ENCODE data around the gene CELSR2.

Gene CELSR2

DNA sequence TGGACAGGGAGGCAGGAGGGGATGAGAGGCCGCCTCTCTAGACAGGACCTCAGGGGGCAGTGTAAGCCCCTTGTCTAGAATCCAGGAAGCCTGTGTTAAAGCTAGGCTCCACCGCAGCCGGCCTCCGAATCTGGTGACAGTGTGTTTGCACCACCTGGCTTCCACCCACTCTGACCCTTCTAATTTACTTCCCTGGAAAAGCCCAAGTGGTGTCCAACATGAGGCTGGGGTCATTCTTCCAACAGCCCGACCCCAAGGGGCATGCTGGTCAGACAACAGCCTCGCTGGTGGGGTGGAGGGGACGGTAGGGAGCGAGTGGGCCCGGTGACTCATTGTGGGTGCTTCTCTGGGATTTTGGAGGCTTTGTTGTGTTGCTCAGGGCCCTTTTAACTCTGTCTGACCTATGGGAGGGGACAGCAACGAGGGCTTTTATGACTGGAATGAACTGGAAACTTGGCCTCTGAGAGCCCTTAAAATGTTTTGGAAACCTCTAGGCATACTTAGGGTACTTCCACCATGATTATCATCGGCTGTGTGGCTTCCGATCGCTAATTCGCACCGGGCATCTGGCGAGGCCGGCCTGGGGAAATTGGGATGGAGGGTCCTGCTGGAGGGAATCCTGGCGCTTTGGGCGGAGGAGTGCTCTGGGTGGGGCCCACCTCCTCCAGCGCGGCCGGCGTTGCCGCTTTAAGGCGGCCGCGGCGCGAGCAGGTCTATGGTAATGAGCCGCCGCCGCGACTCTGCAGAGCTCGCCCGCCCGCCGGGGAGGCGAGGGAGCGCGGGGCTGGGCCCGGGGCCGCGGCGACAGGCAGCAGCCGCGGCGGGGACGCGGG is at the start of gene CELSR2:
CELSR2 (plus strand) TSS at position 743 of the 833 bp plus-strand sequence. CDS start 541 bp downstream, outside the sequence.
- Histone ChIP-seq H3K9me3 (ENCODE audit: control insufficient read depth, insufficient read depth, low read length) (no peaks in the 10 kb centered on the region), H3K79me2 (ENCODE audit: control insufficient read depth, low read length) (no peaks in the 10 kb centered on the region), H4K20me1 (ENCODE audit: control insufficient read depth, insufficient read depth, low read depth, low read length) (no peaks in the 10 kb centered on the region), H3K4me3 (ENCODE audit: low read length) (peak within 1 kb of the TSS; percentile 62), H3K4me1 (ENCODE audit: control insufficient read depth, low read length) (peaks cover 20% of the 10 kb centered on the region), H3K36me3 (ENCODE audit: control insufficient read depth, low read length) (no peaks in the 10 kb centered on the region), H3K27ac (ENCODE audit: low read depth, low read length) (no peak within 1 kb of the TSS), H3K27me3 (ENCODE audit: control insufficient read depth, low read length) (peaks cover 18% of the 10 kb centered on the region), H3K4me2 (ENCODE audit: low read length) (peak within 1 kb of the TSS; percentile 63), H3F3A (ENCODE audit: control insufficient read depth, insufficient read depth) (no peaks in the 10 kb centered on the region), H3K9me2 (replicated peaks; ENCODE audit: control insufficient read depth, low read length) (no peaks in the 10 kb centered on the region)
- no peak for TF ChIP-seq EZH2phosphoT487 (IDR thresholded peaks at IDR 0.05; ENCODE audit: borderline replicate concordance, low read length)
- TF ChIP-seq CTCF (IDR thresholded peaks at IDR 0.05; ENCODE audit: low read depth, low read length, poor library complexity, severe bottlenecking) = no peak

DNA sequence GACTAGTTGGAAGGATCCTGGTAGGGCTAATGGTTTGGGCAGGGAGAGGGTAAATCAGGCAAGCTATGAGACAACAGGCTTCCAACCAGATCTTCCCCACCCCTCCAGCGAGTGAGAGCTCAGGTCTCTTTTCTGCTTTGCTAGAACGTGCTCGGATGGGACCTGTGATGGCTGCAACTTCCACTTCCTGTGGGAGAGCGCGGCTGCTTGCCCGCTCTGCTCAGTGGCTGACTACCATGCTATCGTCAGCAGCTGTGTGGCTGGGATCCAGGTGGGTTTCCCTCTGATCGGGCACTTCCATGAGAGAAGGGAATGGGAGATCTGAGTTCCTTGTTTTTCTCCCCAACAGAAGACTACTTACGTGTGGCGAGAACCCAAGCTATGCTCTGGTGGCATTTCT is 49.6 kb upstream of the CELSR2 start:
- Histone ChIP-seq H3K9me2 (replicated peaks; ENCODE audit: control insufficient read depth, low read length) (no peaks in the 10 kb centered on the region), H3F3A (ENCODE audit: control insufficient read depth, insufficient read depth) (no peaks in the 10 kb centered on the region), H3K36me3 (ENCODE audit: control insufficient read depth, low read length) (no peaks in the 10 kb centered on the region), H3K9me3 (ENCODE audit: control insufficient read depth, insufficient read depth, low read length) (no peaks in the 10 kb centered on the region), H3K4me2 (ENCODE audit: low read length) (no peak overlapping the region), H4K20me1 (ENCODE audit: control insufficient read depth, insufficient read depth, low read depth, low read length) (no peaks in the 10 kb centered on the region), H3K4me3 (ENCODE audit: low read length) (no peak overlapping the region), H3K27me3 (ENCODE audit: control insufficient read depth, low read length) (peaks cover 11% of the 10 kb centered on the region), H3K27ac (ENCODE audit: low read depth, low read length) (no peak overlapping the region), H3K79me2 (ENCODE audit: control insufficient read depth, low read length) (no peaks in the 10 kb centered on the region), H3K4me1 (ENCODE audit: control insufficient read depth, low read length) (0 out of 2 replicates have a peak, but pooled peaks cover 4% of the 10 kb centered on the region)
- TF ChIP-seq CTCF (IDR thresholded peaks at IDR 0.05; ENCODE audit: low read depth, low read length, poor library complexity, severe bottlenecking) (no peak), EZH2phosphoT487 (IDR thresholded peaks at IDR 0.05; ENCODE audit: borderline replicate concordance, low read length) (no peak)

DNA sequence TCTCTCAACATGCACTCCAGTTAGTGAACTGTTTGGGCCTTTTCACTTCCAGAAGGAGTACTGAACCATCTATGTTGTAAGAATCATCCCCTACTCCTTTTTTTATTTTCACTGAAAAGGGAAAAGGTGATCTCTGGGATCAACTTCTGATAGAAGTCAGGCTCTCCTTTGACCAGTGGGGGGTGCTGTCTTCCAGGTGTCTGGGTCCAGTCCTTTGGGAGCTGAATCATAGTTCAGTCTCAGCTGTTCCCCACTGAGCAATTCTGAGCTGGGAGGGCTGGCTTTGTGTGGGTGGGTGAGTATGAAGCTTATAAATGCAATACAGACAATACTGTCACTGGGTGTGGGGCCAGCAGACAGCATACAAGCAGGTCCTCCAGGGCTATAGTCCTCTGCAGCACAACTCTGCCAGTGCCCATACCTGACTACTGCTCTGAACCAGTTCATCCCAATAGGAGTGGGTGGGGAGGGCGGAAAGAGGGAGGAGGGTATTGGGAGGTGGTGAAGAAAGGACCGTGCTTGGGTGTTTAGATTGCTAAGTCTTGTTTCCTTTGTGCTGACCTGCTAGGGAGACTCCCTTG is 48.1 kb upstream of the CELSR2 start:
- Histone ChIP-seq H3K27me3 (ENCODE audit: control insufficient read depth, low read length) (peaks cover 11% of the 10 kb centered on the region), H3K9me3 (ENCODE audit: control insufficient read depth, insufficient read depth, low read length) (no peaks in the 10 kb centered on the region), H3K79me2 (ENCODE audit: control insufficient read depth, low read length) (no peaks in the 10 kb centered on the region), H3K4me2 (ENCODE audit: low read length) (no peak overlapping the region), H3K4me1 (ENCODE audit: control insufficient read depth, low read length) (0 out of 2 replicates have a peak, but pooled peaks cover 4% of the 10 kb centered on the region), H3K36me3 (ENCODE audit: control insufficient read depth, low read length) (no peaks in the 10 kb centered on the region), H3K27ac (ENCODE audit: low read depth, low read length) (no peak overlapping the region), H3K9me2 (replicated peaks; ENCODE audit: control insufficient read depth, low read length) (no peaks in the 10 kb centered on the region), H3F3A (ENCODE audit: control insufficient read depth, insufficient read depth) (no peaks in the 10 kb centered on the region), H3K4me3 (ENCODE audit: low read length) (no peak overlapping the region), H4K20me1 (ENCODE audit: control insufficient read depth, insufficient read depth, low read depth, low read length) (no peaks in the 10 kb centered on the region)
- no peak for TF ChIP-seq EZH2phosphoT487 (IDR thresholded peaks at IDR 0.05; ENCODE audit: borderline replicate concordance, low read length)
- peak; percentile 85 for TF ChIP-seq CTCF (IDR thresholded peaks at IDR 0.05; ENCODE audit: low read depth, low read length, poor library complexity, severe bottlenecking)
